Measurements from ENCODE around the gene CDC20B. TPM values are rescaled to one million over a fixed set of nuclear protein-coding genes. Genes with fewer than 3 reads are reported as not detected.

CDC20B gene
- polyA plus RNA-seq, 1 of the 3 experiments (the other 2 are of a cell fraction): 0.03 TPM

DNA sequence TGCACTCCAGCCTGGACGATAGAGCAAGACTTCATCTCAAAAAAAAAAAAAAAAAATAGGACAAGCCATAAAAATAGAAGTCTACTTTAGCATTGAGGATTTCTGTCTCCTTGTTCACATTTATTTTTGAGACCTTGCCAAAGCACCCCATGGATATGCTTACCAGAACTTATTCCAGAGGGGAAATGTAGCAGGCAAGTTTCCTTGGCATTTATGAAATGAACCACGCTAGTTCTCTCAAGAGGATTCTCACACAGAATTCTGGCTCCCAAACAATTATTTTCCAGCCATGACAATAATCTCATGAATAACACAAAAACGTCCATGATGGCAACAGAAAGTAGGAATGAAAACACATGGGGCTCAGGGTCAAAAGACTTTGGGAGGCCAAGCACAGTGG is 36.5 kb downstream of the CDC20B start:
- Histone ChIP-seq H3K27ac (ENCODE audit: low read depth in 2 of 2, low read length in 1 of 2) (no peak overlapping the region), H3K79me2 (ENCODE audit: insufficient read depth) (no peaks in the 10 kb centered on the region), H4K20me1 (ENCODE audit: insufficient read depth) (no peaks in the 10 kb centered on the region), H3F3A (replicated peaks; ENCODE audit: insufficient read depth) (no peaks in the 10 kb centered on the region), H2AFZ (ENCODE audit: low read depth) (no peak overlapping the region), H3K9me2 (no peaks in the 10 kb centered on the region), H3K9me3 (no peaks in the 10 kb centered on the region), H3K4me1 (ENCODE audit: control insufficient read depth in 1 of 2, insufficient read depth in 2 of 2, low read depth in 1 of 2, low read length in 1 of 2) (no peaks in the 10 kb centered on the region), H3K36me3 (replicated peaks in 1 of 2; ENCODE audit: control insufficient read depth in 1 of 2, insufficient read depth in 2 of 2, low read length in 1 of 2) (no peaks in the 10 kb centered on the region), H3K9ac (no peak overlapping the region), H3K4me2 (no peak overlapping the region), H3K27me3 (ENCODE audit: insufficient read depth) (peaks cover 10% of the 10 kb centered on the region; the same call in 1 of the 2 replicates), H3K4me3 (ENCODE audit: low read depth in 2 of 2, low read length in 1 of 2) (no peak overlapping the region)
- TF ChIP-seq SIN3A (IDR thresholded peaks at IDR 0.05; ENCODE audit: borderline replicate concordance, low read depth, low read length): no peak
- TF ChIP-seq JUND (IDR thresholded peaks at IDR 0.05): no peak
- no peak for TF ChIP-seq TCF12 (IDR thresholded peaks at IDR 0.05)
- CTCF ChIA-PET: interaction anchor here (1.3 kb wide), 1 partner anchor 10 kb away, joined by 3 read pairs; no protein-coding TSS in a partner anchor
- 11% methylated on average over 3 of the region's 3 CpGs for WGBS (ENCODE audit: low lambda C conversion rate)
- POLR2A ChIA-PET: no interaction called here
- DNase-seq: no peak

DNA sequence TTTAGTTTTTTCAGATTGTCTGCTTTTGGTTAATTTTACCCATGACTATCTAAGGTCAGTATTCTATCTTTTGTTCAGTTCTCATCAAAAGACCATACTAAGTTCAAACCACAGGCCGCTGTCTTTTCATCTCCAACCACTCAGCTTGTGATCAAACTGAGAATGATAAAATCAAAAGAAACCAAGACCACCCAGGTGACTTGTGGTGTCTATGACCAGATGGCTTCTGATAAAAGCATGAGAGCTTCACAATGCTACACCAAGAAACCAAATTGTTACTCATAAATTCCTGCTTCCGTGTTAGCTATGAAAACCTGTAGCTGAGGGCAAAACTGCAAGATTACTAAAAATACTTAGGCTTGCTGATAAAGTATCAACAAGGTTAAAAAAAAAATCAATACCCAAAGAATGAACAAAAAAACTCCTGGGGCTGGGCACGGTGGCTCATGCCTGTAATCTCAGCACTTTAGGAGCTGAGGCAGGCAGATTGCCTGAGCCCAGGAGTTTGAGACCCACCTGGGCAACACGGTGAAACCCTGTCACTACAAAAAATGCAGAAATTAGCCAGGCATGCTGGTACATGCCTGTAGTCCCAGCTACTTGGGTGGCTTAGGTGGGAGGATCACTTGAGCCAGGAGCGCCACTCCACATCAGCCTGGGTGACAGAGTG is 38.8 kb downstream of the CDC20B start:
- Histone ChIP-seq H3K9me3 (0 out of 2 replicates have a peak, but pooled peaks cover 4% of the 10 kb centered on the region), H3K4me3 (ENCODE audit: low read depth in 2 of 2, low read length in 1 of 2) (no peak overlapping the region), H2AFZ (ENCODE audit: low read depth) (no peak overlapping the region; the same call in 1 of the 2 replicates), H3F3A (replicated peaks; ENCODE audit: insufficient read depth) (no peaks in the 10 kb centered on the region), H3K27me3 (ENCODE audit: insufficient read depth) (peaks cover 10% of the 10 kb centered on the region; the same call in 1 of the 2 replicates), H3K27ac (ENCODE audit: low read depth in 2 of 2, low read length in 1 of 2) (no peak overlapping the region), H3K4me1 (ENCODE audit: control insufficient read depth in 1 of 2, insufficient read depth in 2 of 2, low read depth in 1 of 2, low read length in 1 of 2) (no peaks in the 10 kb centered on the region), H3K9me2 (no peaks in the 10 kb centered on the region), H3K36me3 (replicated peaks in 1 of 2; ENCODE audit: control insufficient read depth in 1 of 2, insufficient read depth in 2 of 2, low read length in 1 of 2) (no peaks in the 10 kb centered on the region), H3K4me2 (no peak overlapping the region), H3K79me2 (ENCODE audit: insufficient read depth) (no peaks in the 10 kb centered on the region), H3K9ac (no peak overlapping the region), H4K20me1 (ENCODE audit: insufficient read depth) (no peaks in the 10 kb centered on the region)
- ChIA-PET CTCF (interaction anchor here (1.0 to 1.3 kb wide), 3 partner anchors 12 to 229 kb away, joined by 3 read pairs; no protein-coding TSS in a partner anchor), POLR2A (no interaction called here)
- 8% methylated on average over 5 of the region's 5 CpGs for WGBS (ENCODE audit: low lambda C conversion rate)
- no peak for DNase-seq
- no peak for TF ChIP-seq ELF1 (IDR thresholded peaks at IDR 0.05)
- TF ChIP-seq GATA2 (CRISPR knock-in tag; IDR thresholded peaks at IDR 0.05): no peak
- TF ChIP-seq, protein P1, sequence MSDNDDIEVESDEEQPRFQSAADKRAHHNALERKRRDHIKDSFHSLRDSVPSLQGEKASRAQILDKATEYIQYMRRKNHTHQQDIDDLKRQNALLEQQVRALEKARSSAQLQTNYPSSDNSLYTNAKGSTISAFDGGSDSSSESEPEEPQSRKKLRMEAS (IDR thresholded peaks at IDR 0.05; ENCODE audit: low read depth): no peak
- no peak for TF ChIP-seq EP300 (IDR thresholded peaks at IDR 0.05; ENCODE audit: borderline replicate concordance in 1 of 2, low read depth in 1 of 2, low read length in 1 of 2)
- TF ChIP-seq RXRA (IDR thresholded peaks at IDR 0.05; ENCODE audit: borderline replicate concordance, low read depth): no peak
- no peak for TF ChIP-seq NFIC (IDR thresholded peaks at IDR 0.05; ENCODE audit: borderline replicate concordance)
- TF ChIP-seq RAD21 (IDR thresholded peaks at IDR 0.05; ENCODE audit: low read length): no peak
- no peak for TF ChIP-seq ZBTB33 (IDR thresholded peaks at IDR 0.05; ENCODE audit: borderline replicate concordance, low read depth)
- no peak for TF ChIP-seq FOXJ3 (CRISPR knock-in tag; IDR thresholded peaks at IDR 0.05)
- TF ChIP-seq EZH2phosphoT487 (IDR thresholded peaks at IDR 0.05; ENCODE audit: borderline replicate concordance, low read depth): no peak
- no peak for TF ChIP-seq MXI1 (IDR thresholded peaks at IDR 0.05; ENCODE audit: low read depth, low read length)

Data from SK-N-SH (cell line).